SH-SY5Y (cell line): Measurements from ENCODE around the gene SGMS1.

Source experiments
- GATA2 ChIP-seq: IDR thresholded peaks from 2 replicates; pipeline ENCODE4 v1.6.1; 2011; ENCODE audit warnings: mild to moderate bottlenecking, low read depth, low read length
- GATA3 ChIP-seq: IDR thresholded peaks from 2 replicates; pipeline ENCODE4 v1.6.1; 2011; ENCODE audit warnings: low read depth, mild to moderate bottlenecking, low read length, moderate library complexity

SGMS1 gene

GRCh38 chr10:50272531-50272930 is 351.2 kb downstream of the SGMS1 start:
- TF ChIP-seq GATA3 (no peak), GATA2 (no peak)

- no peak for TF ChIP-seq GATA3
- no peak for TF ChIP-seq GATA2
Measured at GRCh38 chr10:50271564-50272250, 352.0 kb downstream of the SGMS1 start.

- TF ChIP-seq GATA3 (no peak), GATA2 (no peak)
Measured at GRCh38 chr10:50260791-50261281, 362.9 kb downstream of the SGMS1 start.
